K562 (cell line): Measurements from ENCODE around the gene RBM20. TPM values are rescaled to one million over a fixed set of nuclear protein-coding genes. Genes with fewer than 3 reads are reported as not detected.

Source experiments
- CREB3 ChIP-seq: fragments of 450-650 bp; conservative IDR thresholded peaks from 2 replicates; pipeline ENCODE4 v1.6.1; 2016; ENCODE audit warnings: missing genetic modification characterization, low read depth, mild to moderate bottlenecking, missing compliant biosample characterization, moderate library complexity
- EP400 ChIP-seq: fragments of 450-650 bp; IDR thresholded peaks from 2 replicates; pipeline ENCODE4 v1.6.1; 2017; ENCODE audit warnings: antibody characterized with exemption, mild to moderate bottlenecking, moderate library complexity
- GABPA ChIP-seq: fragments of 200-800 bp; sonication (Bioruptor generic); conservative IDR thresholded peaks from 2 replicates; pipeline ENCODE4 v1.6.1; 2016; ENCODE audit warnings: low read depth, missing genetic modification characterization, missing compliant biosample characterization
- HINFP ChIP-seq: fragments of 450-650 bp; conservative IDR thresholded peaks from 2 replicates; pipeline ENCODE4 v1.6.1; 2016; ENCODE audit warnings: missing genetic modification characterization, low read depth, mild to moderate bottlenecking, control low read depth, missing compliant biosample characterization
- ILK ChIP-seq: fragments of 450-650 bp; IDR thresholded peaks from 2 replicates; pipeline ENCODE4 v1.6.1; 2016; ENCODE audit warnings: missing genetic modification characterization, low read depth, mild to moderate bottlenecking, missing compliant biosample characterization, moderate library complexity, borderline replicate concordance
- KHSRP ChIP-seq: fragments of 450-650 bp; IDR thresholded peaks from 2 replicates; pipeline ENCODE4 v1.6.1; 2017
- PPARD ChIP-seq: fragments of 250-450 bp; sonication (Bioruptor Pico); IDR thresholded peaks from 2 replicates; pipeline ENCODE4 v1.8.0; 2022; ENCODE audit warnings: inconsistent platforms, mild to moderate bottlenecking, moderate library complexity
- SAP30 ChIP-seq: fragments of 200-600 bp; sonication (generic); IDR thresholded peaks from 2 replicates; pipeline ENCODE4 v1.6.1; 2012; ENCODE audit warnings: borderline replicate concordance, low read depth, mild to moderate bottlenecking, moderate library complexity, low read length, control low read depth, inconsistent platforms; ENCODE audit not compliant: insufficient read depth, poor library complexity, severe bottlenecking
- SETDB1 ChIP-seq: IDR thresholded peaks from one replicate; pipeline ENCODE4 v1.6.1; 2012; ENCODE audit warnings: low read length, control low read depth, inconsistent platforms
- SRSF1 ChIP-seq: fragments of 200-400 bp; formaldehyde crosslinking; IDR thresholded peaks from 2 replicates; pipeline ENCODE4 v1.6.1; 2017; ENCODE audit warnings: mild to moderate bottlenecking, low read depth, low read length, moderate library complexity
- TFE3 ChIP-seq: fragments of 450-650 bp; formaldehyde crosslinking; IDR thresholded peaks from 2 replicates; pipeline ENCODE4 v1.4.0; 2020; ENCODE audit warnings: mild to moderate bottlenecking, mixed read lengths
- U2AF2 ChIP-seq: fragments of 200-400 bp; formaldehyde crosslinking; optimal IDR thresholded peaks from 2 replicates; pipeline ENCODE3; 2017; ENCODE audit warnings: low read depth, mild to moderate bottlenecking, low read length
- ZEB2 ChIP-seq: fragments of 450-650 bp; IDR thresholded peaks from 2 replicates; pipeline ENCODE4 v1.6.1; 2016
- ZNF398 ChIP-seq: fragments of 250-450 bp; sonication (Bioruptor Pico); IDR thresholded peaks from 2 replicates; pipeline ENCODE4 v1.8.0; 2021; ENCODE audit warnings: moderate library complexity, mild to moderate bottlenecking, inconsistent platforms
- ZNF589 ChIP-seq: fragments of 200-800 bp; sonication (Bioruptor generic); IDR thresholded peaks from 2 replicates; pipeline ENCODE4 v1.6.1; 2016; ENCODE audit warnings: low read depth, missing genetic modification characterization, missing compliant biosample characterization
- ZNF655 ChIP-seq: fragments of 250-450 bp; sonication (Bioruptor Pico); IDR thresholded peaks from 2 replicates; pipeline ENCODE4 v1.5.0; 2021
- polyA plus RNA-seq, 8 experiments: library from polyadenylated mRNA; depleted of rRNA in 4 of 8; stranded (reverse) in 5 of 8; unstranded in 3 of 8; fragments of >200 nt; fragmentation: Nextera tagmentation in 2 of 8; fragmentation: Illumina TruSeq in 1 of 8; extraction: Ambion mirVana in 2 of 8; extraction: Trizol in 1 of 8; gene quantifications; 2 replicates each; pipeline versions ENCODE4 v1.2.1 to v1.2.3, GENCODE V29; 2011 to 2014; ENCODE audit warnings: inconsistent platforms in 1 of 8, missing spikeins in 1 of 8
- total RNA-seq, 7 experiments: library from RNA; depleted of rRNA in 6 of 7; stranded (reverse); fragments of >200 nt in 6 of 7; fragmentation: Illumina TruSeq in 2 of 7; extraction: Trizol in 2 of 7; gene quantifications; 2 replicates each; pipeline versions ENCODE4 v1.2.1 to v1.2.3, GENCODE V29; 2011 to 2021; ENCODE audit warnings: low replicate concordance in 1 of 7

RBM20 gene
- total and polyA plus RNA-seq, 9 of the 15 experiments (the other 6 are each of a cell fraction or from before 2014, with no cell fraction given): 0.63 to 5.7 (median 3.2) TPM

- TF ChIP-seq SAP30 (no peak), GABPA (tag) (no peak), SRSF1 (no peak), CREB3 (tag) (no peak), ZNF398 (CRISPR knock-in tag) (no peak), EP400 (no peak), ZNF655 (no peak), ILK (tag) (no peak), SETDB1 (no peak), U2AF2 (no peak), HINFP (tag) (no peak), ZEB2 (no peak; the same call in 1 of the 2 replicates), TFE3 (CRISPR knock-in tag) (no peak), ZNF589 (CRISPR knock-in tag) (no peak), KHSRP (no peak), PPARD (CRISPR knock-in tag) (no peak)
Measured at GRCh38 chr10:110858297-110858934, 214.3 kb downstream of the RBM20 start (continued).
